ACC112 (cell line): ENCODE data around the gene KCNAB3.

Source experiments
- H2AFZ ChIP-seq: fragments of 200-600 bp; sonication (generic); one replicate; pipeline ENCODE4 v1.6.0; 2017; ENCODE audit warnings: antibody characterized with exemption, low read length; ENCODE audit not compliant: unreplicated experiment
- H3K27ac ChIP-seq: fragments of 200-600 bp; sonication (generic); 2 replicates; pipeline ENCODE4 v1.5.1; 2014; ENCODE audit warnings: low read depth, mild to moderate bottlenecking, antibody characterized with exemption, low read length, moderate library complexity
- H3K27me3 ChIP-seq: fragments of 200-600 bp; sonication (generic); 2 replicates; pipeline ENCODE4 v1.6.1; 2014; ENCODE audit warnings: mild to moderate bottlenecking, antibody characterized with exemption, low read length, moderate library complexity, mixed read lengths; ENCODE audit not compliant: insufficient read depth
- H3K36me3 ChIP-seq: fragments of 200-600 bp; sonication (generic); 2 replicates; pipeline ENCODE4 v1.6.1; 2016; ENCODE audit warnings: mild to moderate bottlenecking, antibody characterized with exemption, low read length, moderate library complexity, mixed read lengths; ENCODE audit not compliant: insufficient read depth
- H3K4me1 ChIP-seq: fragments of 200-600 bp; sonication (generic); one replicate; pipeline ENCODE4 v1.6.1; 2016; ENCODE audit warnings: low read length, mixed read lengths; ENCODE audit not compliant: insufficient read depth, unreplicated experiment, control insufficient read depth
- H3K4me3 ChIP-seq: fragments of 200-600 bp; sonication (generic); 2 replicates; pipeline ENCODE4 v1.5.1; 2014; ENCODE audit warnings: mild to moderate bottlenecking, low read depth, low read length
- H3K79me2 ChIP-seq: fragments of 200-600 bp; sonication (generic); one replicate; pipeline ENCODE4 v1.6.0; 2016; ENCODE audit warnings: low read length; ENCODE audit not compliant: control insufficient read depth, unreplicated experiment, insufficient read depth

Gene KCNAB3

GRCh38 chr17:7875804-7876370, 53.8 kb downstream of the KCNAB3 start:
- H3K36me3 ChIP-seq: peaks cover 10% of the 10 kb centered on the region
- H3K27me3 ChIP-seq: no peaks in the 10 kb centered on the region
- H3K79me2 ChIP-seq: no peaks in the 10 kb centered on the region
- peaks cover 4% of the 10 kb centered on the region for H3K4me1 ChIP-seq
- H3K27ac ChIP-seq: no peak overlapping the region
- H3K4me3 ChIP-seq: no peak overlapping the region
- no peak overlapping the region for H2AFZ ChIP-seq

- Histone ChIP-seq H3K4me3 (no peak overlapping the region), H3K36me3 (peaks cover 10% of the 10 kb centered on the region), H2AFZ (no peak overlapping the region), H3K4me1 (no peaks in the 10 kb centered on the region), H3K27me3 (no peaks in the 10 kb centered on the region), H3K79me2 (no peaks in the 10 kb centered on the region), H3K27ac (no peak overlapping the region)
Observed at GRCh38 chr17:7873051-7873450, 56.6 kb downstream of the KCNAB3 start.
